Measurements from ENCODE around the gene LRMDA. TPM values are rescaled to one million over a fixed set of nuclear protein-coding genes. Genes with fewer than 3 reads are reported as not detected.

Gene LRMDA
- total RNA-seq, 1 experiment from 2014 or later, result 1.2 TPM

DNA sequence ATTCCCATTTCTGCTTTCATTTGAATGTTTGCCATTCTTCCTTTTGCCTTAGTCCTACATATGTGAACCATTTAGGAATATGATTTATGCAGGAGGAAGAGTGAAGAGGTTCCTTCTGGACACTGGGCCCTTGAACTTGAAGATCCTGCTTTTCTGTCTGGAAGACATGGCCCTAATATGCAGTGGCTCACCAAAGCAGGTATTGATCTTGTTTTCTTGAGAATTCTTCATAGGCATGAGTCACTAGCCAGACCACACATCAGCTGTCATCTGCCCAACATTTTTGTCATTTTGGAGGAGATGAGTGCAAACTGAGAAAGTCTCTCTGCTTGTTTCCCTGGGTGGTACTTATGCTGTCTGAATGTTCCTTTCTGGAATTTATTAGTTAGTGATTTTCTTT lies 382.6 kb downstream of the LRMDA start:
- no TSS peak for BruUV-seq (replicated peaks)

DNA sequence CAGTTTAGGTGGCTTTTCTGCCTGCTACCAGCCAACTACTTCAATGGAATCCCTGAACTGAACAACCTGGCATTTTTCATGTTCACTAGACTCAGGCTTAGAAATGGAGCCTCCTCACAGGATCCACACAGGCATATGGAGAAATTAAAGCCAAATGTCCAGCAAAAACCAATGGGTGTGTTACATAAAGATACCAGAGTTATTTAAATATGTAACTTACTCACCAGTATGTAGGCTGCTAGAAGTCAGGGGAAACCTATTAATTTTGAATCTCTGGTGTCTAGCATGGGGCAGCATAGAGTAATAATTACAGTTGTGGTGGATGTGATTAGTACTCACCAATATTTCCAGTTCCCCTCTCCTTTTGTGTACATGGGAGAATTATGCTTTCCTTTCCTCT lies 383.6 kb downstream of the LRMDA start:
- Histone ChIP-seq H3K27ac (ENCODE audit: low read length) (no peak overlapping the region), H3K36me3 (ENCODE audit: low read depth, low read length) (no peaks in the 10 kb centered on the region), H3F3A (ENCODE audit: low read length, unreplicated experiment) (no peaks in the 10 kb centered on the region), H3K4me3 (ENCODE audit: low read length) (no peak overlapping the region), H3K9ac (ENCODE audit: low read length) (no peak overlapping the region), H2AFZ (ENCODE audit: low read length) (no peak overlapping the region), H3K4me2 (ENCODE audit: low read length) (no peak overlapping the region), H3K9me3 (ENCODE audit: low read length) (no peaks in the 10 kb centered on the region), H3K27me3 (ENCODE audit: low read length) (peaks cover 49% of the 10 kb centered on the region), H4K20me1 (ENCODE audit: low read length) (no peaks in the 10 kb centered on the region), H3K9me2 (replicated peaks; ENCODE audit: low read length) (0 out of 2 replicates have a peak, but pooled peaks cover 7% of the 10 kb centered on the region), H3K79me2 (ENCODE audit: low read length) (no peaks in the 10 kb centered on the region), H3K4me1 (ENCODE audit: insufficient read depth, low read length) (peaks cover 2% of the 10 kb centered on the region)
- ChIA-PET POLR2A (ENCODE audit: unreplicated experiment) (no interaction called here), CTCF (no interaction called here)
- ATAC-seq, result no peak
- TF ChIP-seq, protein P1, sequence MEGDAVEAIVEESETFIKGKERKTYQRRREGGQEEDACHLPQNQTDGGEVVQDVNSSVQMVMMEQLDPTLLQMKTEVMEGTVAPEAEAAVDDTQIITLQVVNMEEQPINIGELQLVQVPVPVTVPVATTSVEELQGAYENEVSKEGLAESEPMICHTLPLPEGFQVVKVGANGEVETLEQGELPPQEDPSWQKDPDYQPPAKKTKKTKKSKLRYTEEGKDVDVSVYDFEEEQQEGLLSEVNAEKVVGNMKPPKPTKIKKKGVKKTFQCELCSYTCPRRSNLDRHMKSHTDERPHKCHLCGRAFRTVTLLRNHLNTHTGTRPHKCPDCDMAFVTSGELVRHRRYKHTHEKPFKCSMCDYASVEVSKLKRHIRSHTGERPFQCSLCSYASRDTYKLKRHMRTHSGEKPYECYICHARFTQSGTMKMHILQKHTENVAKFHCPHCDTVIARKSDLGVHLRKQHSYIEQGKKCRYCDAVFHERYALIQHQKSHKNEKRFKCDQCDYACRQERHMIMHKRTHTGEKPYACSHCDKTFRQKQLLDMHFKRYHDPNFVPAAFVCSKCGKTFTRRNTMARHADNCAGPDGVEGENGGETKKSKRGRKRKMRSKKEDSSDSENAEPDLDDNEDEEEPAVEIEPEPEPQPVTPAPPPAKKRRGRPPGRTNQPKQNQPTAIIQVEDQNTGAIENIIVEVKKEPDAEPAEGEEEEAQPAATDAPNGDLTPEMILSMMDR (conservative IDR thresholded peaks at IDR 0.05; ENCODE audit: low read depth, low read length), result no peak
- no peak for TF ChIP-seq EZH2phosphoT487 (IDR thresholded peaks at IDR 0.05; ENCODE audit: borderline replicate concordance, low read length)
- no peak for TF ChIP-seq EZH2 (IDR thresholded peaks at IDR 0.05; ENCODE audit: low read length, unreplicated experiment)
- no peak for DNase-seq
- BruUV-seq (replicated peaks), result no TSS peak
- intact Hi-C loops (cut with micrococcal nuclease), result no loop called here

More for the DNA sequence above, 382.6 kb downstream of the LRMDA start:
- no peaks in the 10 kb centered on the region for H3K36me3 ChIP-seq (ENCODE audit: low read depth, low read length)
- no peak overlapping the region for H2AFZ ChIP-seq (ENCODE audit: low read length)
- CTCF ChIA-PET, result no interaction called here
- intact Hi-C loops (cut with micrococcal nuclease), result no loop called here
- no peak overlapping the region for H3K9ac ChIP-seq (ENCODE audit: low read length)
- no peak overlapping the region for H3K4me2 ChIP-seq (ENCODE audit: low read length)
- no peaks in the 10 kb centered on the region for H3K4me1 ChIP-seq (ENCODE audit: insufficient read depth, low read length)
- TF ChIP-seq, protein P1 (conservative IDR thresholded peaks at IDR 0.05; ENCODE audit: low read depth, low read length), result no peak
- TF ChIP-seq EZH2 (IDR thresholded peaks at IDR 0.05; ENCODE audit: low read length, unreplicated experiment) (no peak), EZH2phosphoT487 (IDR thresholded peaks at IDR 0.05; ENCODE audit: borderline replicate concordance, low read length) (no peak)
- H3K9me3 ChIP-seq (ENCODE audit: low read length), result no peaks in the 10 kb centered on the region
- POLR2A ChIA-PET (ENCODE audit: unreplicated experiment), result no interaction called here
- no peaks in the 10 kb centered on the region for H3K79me2 ChIP-seq (ENCODE audit: low read length)
- no peak overlapping the region for H3K27ac ChIP-seq (ENCODE audit: low read length)
- no peaks in the 10 kb centered on the region for H4K20me1 ChIP-seq (ENCODE audit: low read length)
- no peak overlapping the region for H3K4me3 ChIP-seq (ENCODE audit: low read length)
- no peaks in the 10 kb centered on the region for H3K9me2 ChIP-seq (replicated peaks; ENCODE audit: low read length)
- peak; percentile 45 for ATAC-seq
- peaks cover 55% of the 10 kb centered on the region for H3K27me3 ChIP-seq (ENCODE audit: low read length)
- H3F3A ChIP-seq (ENCODE audit: low read length, unreplicated experiment), result no peaks in the 10 kb centered on the region
- DNase-seq, result peak; percentile 66

DNA sequence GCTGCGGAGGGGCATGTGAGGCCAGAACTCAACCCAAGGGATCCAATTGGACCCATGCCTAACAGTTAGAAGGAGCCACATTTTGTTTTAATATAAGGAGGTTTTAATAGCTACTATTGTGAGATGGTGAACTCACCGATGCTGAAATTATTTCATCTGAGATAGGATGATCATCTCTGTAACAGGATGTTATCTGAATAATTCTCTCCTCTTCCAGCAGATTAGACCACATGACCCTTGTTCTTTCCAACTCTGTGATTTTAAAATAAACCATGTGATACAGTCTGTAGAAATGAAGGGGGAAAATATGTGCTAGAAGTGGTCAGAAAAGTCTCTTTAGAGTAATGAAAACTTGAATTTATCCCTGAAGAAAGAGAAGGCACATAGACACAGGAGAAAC lies 385.8 kb downstream of the LRMDA start:
- H3F3A ChIP-seq (ENCODE audit: low read length, unreplicated experiment), result no peaks in the 10 kb centered on the region
- H4K20me1 ChIP-seq (ENCODE audit: low read length), result no peaks in the 10 kb centered on the region
- H3K27ac ChIP-seq (ENCODE audit: low read length), result no peak overlapping the region
- ATAC-seq (no peak), DNase-seq (no peak)
- no peaks in the 10 kb centered on the region for H3K79me2 ChIP-seq (ENCODE audit: low read length)
- H3K4me3 ChIP-seq (ENCODE audit: low read length), result no peak overlapping the region
- POLR2A ChIA-PET (ENCODE audit: unreplicated experiment), result no interaction called here
- CTCF ChIA-PET, result no interaction called here
- H3K36me3 ChIP-seq (ENCODE audit: low read depth, low read length), result no peaks in the 10 kb centered on the region
- no TSS peak for BruUV-seq (replicated peaks)
- 0 out of 2 replicates have a peak, but pooled peaks cover 9% of the 10 kb centered on the region for H3K9me2 ChIP-seq (replicated peaks; ENCODE audit: low read length)
- peaks cover 27% of the 10 kb centered on the region for H3K27me3 ChIP-seq (ENCODE audit: low read length)
- TF ChIP-seq EZH2 (IDR thresholded peaks at IDR 0.05; ENCODE audit: low read length, unreplicated experiment) (no peak), EZH2phosphoT487 (IDR thresholded peaks at IDR 0.05; ENCODE audit: borderline replicate concordance, low read length) (no peak)
- TF ChIP-seq, protein P1 (conservative IDR thresholded peaks at IDR 0.05; ENCODE audit: low read depth, low read length), result no peak
- H3K9ac ChIP-seq (ENCODE audit: low read length), result no peak overlapping the region
- peaks cover 8% of the 10 kb centered on the region for H3K4me1 ChIP-seq (ENCODE audit: insufficient read depth, low read length)
- H3K9me3 ChIP-seq (ENCODE audit: low read length), result no peaks in the 10 kb centered on the region
- H3K4me2 ChIP-seq (ENCODE audit: low read length), result no peak overlapping the region
- no peak overlapping the region for H2AFZ ChIP-seq (ENCODE audit: low read length)
- intact Hi-C loops (cut with micrococcal nuclease), result no loop called here
